Activated naive CD8-positive, alpha-beta T cell treated with anti-CD3 and anti-CD28 coated beads for 36 hours (primary cell): ENCODE data around the gene EML4. TPM values are rescaled to one million over a fixed set of nuclear protein-coding genes. Genes with fewer than 3 reads are reported as not detected.
"Not testable (repeated sequence)": the region's sequence is repeated elsewhere in the genome, so short reads cannot be mapped to it uniquely, and the experiment has no call there.

Experiments
- DNase-seq: peaks from one replicate; pipeline ENCODE4 v3.0.0; 2021
- H3K27ac Mint-ChIP-seq: one replicate; pipeline ENCODE4 v1.8.0; 2022; ENCODE audit warnings: mild to moderate bottlenecking, moderate library complexity, mixed read lengths
- H3K27me3 Mint-ChIP-seq: one replicate; pipeline ENCODE4 v1.8.0; 2022; ENCODE audit warnings: mild to moderate bottlenecking, mixed read lengths
- H3K36me3 Mint-ChIP-seq: one replicate; pipeline ENCODE4 v1.8.0; 2021; ENCODE audit warnings: mild to moderate bottlenecking, mixed read lengths
- H3K4me1 Mint-ChIP-seq: one replicate; pipeline ENCODE4 v1.8.0; 2021; ENCODE audit warnings: mixed read lengths
- H3K4me3 Mint-ChIP-seq: one replicate; pipeline ENCODE4 v1.8.0; 2022; ENCODE audit warnings: mild to moderate bottlenecking, moderate library complexity, mixed read lengths
- H3K9me3 Mint-ChIP-seq: one replicate; pipeline ENCODE4 v1.8.0; 2022; ENCODE audit warnings: mixed read lengths
- total RNA-seq, 2 experiments: library from RNA; stranded (reverse); gene quantifications; one replicate each; pipeline ENCODE4 v1.2.3, GENCODE V29; 2021

EML4 gene
- total RNA-seq, 2 experiments from 2014 or later = 60.0 to 64.6 TPM

- no peak for DNase-seq
- peak overlapping the region; percentile 68 for H3K4me3 Mint-ChIP-seq
- H3K4me1 Mint-ChIP-seq = peaks cover 56% of the 10 kb centered on the region
- H3K9me3 Mint-ChIP-seq = no peaks in the 10 kb centered on the region
- peak overlapping the region; percentile 85 for H3K27ac Mint-ChIP-seq
- no peaks in the 10 kb centered on the region for H3K36me3 Mint-ChIP-seq
- H3K27me3 Mint-ChIP-seq = no peaks in the 10 kb centered on the region
These were observed 35.4 kb upstream of the EML4 start for GRCh38 chr2:42133771-42134195.

- DNase-seq, H3K4me3 Mint-ChIP-seq, H3K27me3 Mint-ChIP-seq, H3K36me3 Mint-ChIP-seq, H3K27ac Mint-ChIP-seq, H3K9me3 Mint-ChIP-seq: not testable (repeated sequence)
- peaks cover 50% of the 10 kb centered on the region for H3K4me1 Mint-ChIP-seq
These were observed 34.7 kb upstream of the EML4 start for GRCh38 chr2:42134401-42134932.

- H3K27me3 Mint-ChIP-seq = no peaks in the 10 kb centered on the region
- peak overlapping the region; percentile 79 for H3K27ac Mint-ChIP-seq
- H3K4me3 Mint-ChIP-seq = peak overlapping the region; percentile 3
- peaks cover 45% of the 10 kb centered on the region for H3K4me1 Mint-ChIP-seq
- H3K9me3 Mint-ChIP-seq = no peaks in the 10 kb centered on the region
- no peak for DNase-seq
- no peaks in the 10 kb centered on the region for H3K36me3 Mint-ChIP-seq
These were observed 33.5 kb upstream of the EML4 start for GRCh38 chr2:42135381-42136312.

GRCh38 chr2:42136782-42137124, 32.4 kb upstream of the EML4 start:
- no peak overlapping the region for H3K27ac Mint-ChIP-seq

DNA sequence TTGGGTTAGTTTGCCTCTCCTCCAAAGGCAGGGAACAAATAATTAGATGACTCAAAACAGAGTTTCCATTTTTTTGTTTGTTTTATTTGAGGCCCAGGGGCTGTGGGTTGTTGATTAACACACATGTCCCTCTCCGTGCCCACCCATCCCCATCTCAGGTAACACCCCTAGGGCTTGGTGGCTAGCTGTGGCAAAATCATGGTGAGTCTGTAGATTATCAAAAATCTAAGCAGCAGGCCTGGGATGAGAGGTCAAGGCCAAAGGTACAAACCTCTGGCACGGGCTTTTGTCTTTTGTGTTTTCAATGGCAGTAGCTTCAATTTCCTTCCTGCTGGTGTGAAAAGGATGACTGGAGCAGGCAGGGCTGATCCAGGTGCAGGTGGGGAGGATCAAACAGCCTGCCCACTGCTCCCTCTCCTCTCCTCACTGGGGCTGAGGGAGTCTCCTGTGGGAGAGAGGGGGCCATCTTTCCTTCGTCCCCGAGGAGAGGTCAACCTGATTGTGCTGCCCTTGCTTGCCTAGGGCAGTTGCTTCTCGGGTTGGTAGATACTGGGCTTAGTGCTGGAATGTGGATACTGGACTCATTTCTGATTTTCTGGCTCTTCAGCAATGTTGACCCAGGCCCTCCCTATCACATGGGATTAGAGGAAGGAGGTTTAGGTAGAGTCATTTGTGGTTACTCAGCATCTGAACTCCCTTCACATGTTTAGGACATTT, 31.9 kb upstream of the EML4 start:
- Mint-ChIP-seq H3K36me3 (no peaks in the 10 kb centered on the region), H3K4me3 (no peak overlapping the region), H3K4me1 (peaks cover 47% of the 10 kb centered on the region), H3K27ac (peak overlapping the region; percentile 16), H3K27me3 (no peaks in the 10 kb centered on the region), H3K9me3 (no peaks in the 10 kb centered on the region)
- DNase-seq = no peak

More at GRCh38 chr2:42136782-42137124, 32.4 kb upstream of the EML4 start:
- H3K4me3 Mint-ChIP-seq = no peak overlapping the region
- no peaks in the 10 kb centered on the region for H3K9me3 Mint-ChIP-seq
- no peaks in the 10 kb centered on the region for H3K36me3 Mint-ChIP-seq
- no peak for DNase-seq
- H3K4me1 Mint-ChIP-seq = peaks cover 47% of the 10 kb centered on the region
- H3K27me3 Mint-ChIP-seq = no peaks in the 10 kb centered on the region

GRCh38 chr2:42138163-42139015, 30.8 kb upstream of the EML4 start:
- H3K27me3 Mint-ChIP-seq = no peaks in the 10 kb centered on the region
- H3K4me1 Mint-ChIP-seq = peaks cover 46% of the 10 kb centered on the region
- no peak overlapping the region for H3K4me3 Mint-ChIP-seq
- H3K27ac Mint-ChIP-seq = no peak overlapping the region
- no peaks in the 10 kb centered on the region for H3K36me3 Mint-ChIP-seq
- no peaks in the 10 kb centered on the region for H3K9me3 Mint-ChIP-seq
- DNase-seq = no peak

DNA sequence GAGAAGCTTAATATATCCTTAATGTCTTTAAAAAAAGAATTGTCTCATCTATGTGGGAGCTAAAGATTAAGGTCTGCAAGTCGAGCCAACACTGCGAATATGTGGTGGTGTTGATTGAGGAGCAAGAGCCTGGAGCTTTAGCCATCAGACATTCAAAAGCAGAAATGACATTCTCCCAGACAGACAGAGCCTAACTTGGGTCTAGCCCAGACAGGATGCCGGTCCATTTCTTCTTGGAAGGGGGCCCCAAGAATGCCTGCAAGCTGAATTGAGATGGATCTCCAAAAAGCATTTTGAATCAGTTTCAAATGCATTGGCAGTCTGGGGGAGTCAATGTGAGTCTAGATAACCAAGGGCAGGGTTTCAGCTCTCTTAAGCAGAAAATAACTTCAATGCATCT, 30.1 kb upstream of the EML4 start:
- Mint-ChIP-seq H3K9me3 (no peaks in the 10 kb centered on the region), H3K27ac (no peak overlapping the region), H3K36me3 (no peaks in the 10 kb centered on the region), H3K4me3 (no peak overlapping the region), H3K4me1 (peaks cover 43% of the 10 kb centered on the region), H3K27me3 (no peaks in the 10 kb centered on the region)
- no peak for DNase-seq

DNA sequence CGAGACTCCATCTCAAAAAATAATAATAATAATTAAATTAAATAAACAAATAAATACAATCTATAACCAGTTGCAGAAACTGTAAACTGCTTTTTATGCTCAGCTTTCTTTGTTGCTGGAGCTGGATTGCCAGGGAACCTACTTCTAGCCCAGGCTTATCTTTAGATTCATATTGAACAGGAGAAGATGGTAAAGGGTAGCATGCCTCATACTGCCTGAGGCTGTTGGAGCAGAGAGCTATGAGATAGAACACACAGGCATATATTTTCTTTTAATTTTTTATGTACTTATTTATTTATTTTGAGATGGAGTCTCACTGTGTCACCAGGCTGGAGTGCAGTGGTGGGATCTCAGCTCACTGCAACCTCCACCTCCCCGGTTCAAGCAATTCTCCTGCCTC, 28.7 kb upstream of the EML4 start:
- H3K36me3 Mint-ChIP-seq = no peaks in the 10 kb centered on the region
- DNase-seq = no peak
- no peak overlapping the region for H3K4me3 Mint-ChIP-seq
- H3K27ac Mint-ChIP-seq = no peak overlapping the region
- peaks cover 36% of the 10 kb centered on the region for H3K4me1 Mint-ChIP-seq
- no peaks in the 10 kb centered on the region for H3K9me3 Mint-ChIP-seq
- no peaks in the 10 kb centered on the region for H3K27me3 Mint-ChIP-seq

DNA sequence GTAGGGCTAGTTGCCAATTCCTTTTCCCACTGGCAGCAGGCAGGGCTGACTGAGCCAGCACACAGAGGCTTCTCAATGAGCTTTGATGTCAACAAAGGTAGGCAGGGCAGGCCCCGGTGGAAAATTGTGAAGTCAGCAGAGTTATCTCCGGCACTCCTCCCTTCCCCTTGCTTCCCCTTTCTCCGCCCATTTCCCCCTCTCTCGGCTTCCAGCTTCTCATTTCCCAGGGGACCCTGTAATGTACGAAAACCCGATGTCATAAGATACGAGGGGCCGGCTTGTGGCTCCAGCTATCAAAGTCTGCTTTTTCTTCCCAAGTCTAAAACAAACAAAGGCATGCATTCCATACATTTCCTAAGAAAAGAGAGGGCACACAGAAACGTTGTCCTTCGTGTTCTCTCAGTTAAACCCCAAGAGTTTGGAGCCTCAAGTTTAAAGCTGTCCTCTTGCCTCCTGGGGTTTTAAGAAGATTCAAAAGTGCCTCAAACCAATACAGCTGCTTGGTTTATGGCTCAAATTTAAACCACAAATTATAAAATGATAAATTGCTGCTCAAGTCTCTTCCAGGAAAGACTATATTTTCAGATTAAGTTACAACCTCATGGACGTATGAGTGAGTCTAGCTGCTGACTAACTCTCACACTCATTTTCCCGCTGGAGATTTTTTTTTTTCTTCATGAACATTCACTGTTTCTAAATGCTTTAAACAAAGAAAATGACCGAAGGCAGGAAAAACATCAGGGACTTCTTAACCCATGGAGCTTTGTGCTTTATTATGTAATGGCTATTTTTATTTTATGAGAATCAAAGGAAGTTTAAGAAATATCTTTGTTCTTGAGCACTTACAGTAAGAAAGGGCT, 27.2 kb upstream of the EML4 start:
- DNase-seq = no peak
- no peaks in the 10 kb centered on the region for H3K27me3 Mint-ChIP-seq
- peak overlapping the region; percentile 51 for H3K4me3 Mint-ChIP-seq
- H3K27ac Mint-ChIP-seq = peak overlapping the region; percentile 75
- H3K36me3 Mint-ChIP-seq = no peaks in the 10 kb centered on the region
- peaks cover 27% of the 10 kb centered on the region for H3K4me1 Mint-ChIP-seq
- H3K9me3 Mint-ChIP-seq = no peaks in the 10 kb centered on the region

- H3K4me3 Mint-ChIP-seq = no peak overlapping the region
- H3K27me3 Mint-ChIP-seq = no peaks in the 10 kb centered on the region
- H3K4me1 Mint-ChIP-seq = peaks cover 27% of the 10 kb centered on the region
- peak overlapping the region; percentile 75 for H3K27ac Mint-ChIP-seq
- H3K9me3 Mint-ChIP-seq = no peaks in the 10 kb centered on the region
- no peak for DNase-seq
- no peaks in the 10 kb centered on the region for H3K36me3 Mint-ChIP-seq
These were observed 26.5 kb upstream of the EML4 start for GRCh38 chr2:42142547-42143184.

GRCh38 chr2:42147641-42148274, 21.4 kb upstream of the EML4 start:
- Mint-ChIP-seq H3K36me3 (peaks cover 6% of the 10 kb centered on the region), H3K27me3 (no peaks in the 10 kb centered on the region), H3K27ac (no peak overlapping the region), H3K4me1 (peaks cover 13% of the 10 kb centered on the region), H3K4me3 (no peak overlapping the region), H3K9me3 (peaks cover 6% of the 10 kb centered on the region)
- DNase-seq = no peak

GRCh38 chr2:42150159-42150558, 19.0 kb upstream of the EML4 start:
- Mint-ChIP-seq H3K4me1 (peaks cover 7% of the 10 kb centered on the region), H3K27me3 (no peaks in the 10 kb centered on the region), H3K4me3 (no peak overlapping the region), H3K27ac (no peak overlapping the region), H3K36me3 (peaks cover 6% of the 10 kb centered on the region), H3K9me3 (peaks cover 6% of the 10 kb centered on the region)
- no peak for DNase-seq

DNA sequence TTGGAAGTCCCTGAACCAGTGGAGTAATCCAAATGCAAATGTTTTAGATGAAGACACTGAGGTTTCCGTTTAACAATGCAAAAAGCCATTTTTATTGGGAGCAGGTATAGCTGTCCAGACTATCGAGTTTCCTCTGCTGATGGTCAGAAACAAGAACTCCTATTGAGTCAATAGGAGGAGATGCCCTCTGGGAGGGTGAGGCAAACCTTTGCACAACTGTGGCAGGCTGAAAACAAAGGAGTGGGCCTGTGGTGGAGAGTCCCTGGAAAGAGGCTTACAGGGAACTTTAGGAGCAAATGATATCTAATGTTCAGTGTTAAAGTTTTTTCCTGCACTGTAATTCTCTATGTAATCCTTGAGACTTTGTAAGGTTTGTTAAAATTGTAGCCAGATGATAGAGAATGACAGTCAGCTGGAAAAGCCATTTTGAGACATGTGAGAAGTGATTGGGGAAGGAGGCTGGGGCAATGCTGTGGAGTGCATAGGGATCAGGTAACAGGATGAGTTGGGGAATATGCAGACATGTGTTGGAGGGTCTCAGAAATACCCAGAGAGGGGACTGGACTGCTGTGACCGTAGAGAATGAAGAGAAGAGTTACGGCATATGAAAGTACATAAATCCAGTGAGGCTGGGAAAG, 15.1 kb upstream of the EML4 start:
- Mint-ChIP-seq H3K36me3 (peaks cover 3% of the 10 kb centered on the region), H3K27me3 (no peaks in the 10 kb centered on the region), H3K4me1 (peaks cover 5% of the 10 kb centered on the region), H3K9me3 (no peaks in the 10 kb centered on the region), H3K27ac (no peak overlapping the region), H3K4me3 (no peak overlapping the region)
- DNase-seq = no peak
